ENCODE data around the gene MEPCE. TPM values are rescaled to one million over a fixed set of nuclear protein-coding genes. Genes with fewer than 3 reads are reported as not detected.

The MEPCE gene
- total and polyA plus RNA-seq, 2 experiments from 2014 or later: 15.8 to 23.1 TPM

GRCh38 chr7:100476101-100476780 lies 46.6 kb downstream of the MEPCE start:
- Histone ChIP-seq H3K4me3 (no peak overlapping the region), H2AFZ (no peak overlapping the region), H3K4me2 (peak overlapping the region; percentile 97), H3K4me1 (ENCODE audit: insufficient read depth) (peaks cover 28% of the 10 kb centered on the region), H3K9me2 (replicated peaks; ENCODE audit: insufficient read depth) (no peaks in the 10 kb centered on the region), H3K9me3 (ENCODE audit: low read depth) (no peaks in the 10 kb centered on the region), H4K20me1 (ENCODE audit: insufficient read depth, poor library complexity, severe bottlenecking) (peaks cover 31% of the 10 kb centered on the region), H3K36me3 (replicated peaks; ENCODE audit: insufficient read depth, low read depth) (no peaks in the 10 kb centered on the region), H3K27ac (peak overlapping the region; percentile 73), H3K27me3 (no peaks in the 10 kb centered on the region), H3K79me2 (peaks cover 50% of the 10 kb centered on the region)
- no peak for TF ChIP-seq CTCF (IDR thresholded peaks at IDR 0.05; ENCODE audit: poor library complexity)
- TF ChIP-seq EZH2phosphoT487 (IDR thresholded peaks at IDR 0.05; ENCODE audit: low read depth, severe bottlenecking, unreplicated experiment): no peak
- no peak for TF ChIP-seq EZH2 (IDR thresholded peaks at IDR 0.05; ENCODE audit: borderline replicate concordance)
- no peak for DNase-seq (ENCODE audit: low spot score)
- 61% methylated on average over 4 of the region's 6 CpGs for WGBS (ENCODE audit: low lambda C conversion rate, missing lambda C conversion rate)

GRCh38 chr7:100476903-100477870 lies 47.6 kb downstream of the MEPCE start:
- TF ChIP-seq CTCF (IDR thresholded peaks at IDR 0.05; ENCODE audit: poor library complexity) (peak; percentile 37), EZH2phosphoT487 (IDR thresholded peaks at IDR 0.05; ENCODE audit: low read depth, severe bottlenecking, unreplicated experiment) (no peak)
- Histone ChIP-seq H3K9me3 (ENCODE audit: low read depth) (no peaks in the 10 kb centered on the region), H3K9me2 (replicated peaks; ENCODE audit: insufficient read depth) (no peaks in the 10 kb centered on the region), H4K20me1 (ENCODE audit: insufficient read depth, poor library complexity, severe bottlenecking) (peaks cover 31% of the 10 kb centered on the region), H3K79me2 (peaks cover 50% of the 10 kb centered on the region), H2AFZ (no peak overlapping the region), H3K27me3 (no peaks in the 10 kb centered on the region), H3K36me3 (replicated peaks; ENCODE audit: insufficient read depth, low read depth) (no peaks in the 10 kb centered on the region), H3K4me3 (peak overlapping the region; percentile 76), H3K4me1 (ENCODE audit: insufficient read depth) (peaks cover 28% of the 10 kb centered on the region), H3K4me2 (peak overlapping the region; percentile 97), H3K27ac (peak overlapping the region; percentile 89)
- WGBS (ENCODE audit: low lambda C conversion rate, missing lambda C conversion rate): 44% methylated on average over 19 of the region's 30 CpGs
- DNase-seq (ENCODE audit: low spot score): no peak

- Histone ChIP-seq H3K9me3 (ENCODE audit: low read depth) (no peaks in the 10 kb centered on the region), H3K27me3 (no peaks in the 10 kb centered on the region), H3K9me2 (replicated peaks; ENCODE audit: insufficient read depth) (no peaks in the 10 kb centered on the region), H3K27ac (peak overlapping the region; percentile 89), H2AFZ (no peak overlapping the region), H3K79me2 (peaks cover 50% of the 10 kb centered on the region), H3K4me1 (ENCODE audit: insufficient read depth) (peaks cover 28% of the 10 kb centered on the region), H3K36me3 (replicated peaks; ENCODE audit: insufficient read depth, low read depth) (no peaks in the 10 kb centered on the region), H3K4me2 (peak overlapping the region; percentile 97), H3K4me3 (peak overlapping the region; percentile 76), H4K20me1 (ENCODE audit: insufficient read depth, poor library complexity, severe bottlenecking) (peaks cover 31% of the 10 kb centered on the region)
- WGBS (ENCODE audit: low lambda C conversion rate, missing lambda C conversion rate): 9% methylated on average over 9 of the region's 16 CpGs
- TF ChIP-seq CTCF (IDR thresholded peaks at IDR 0.05; ENCODE audit: poor library complexity) (no peak), EZH2phosphoT487 (IDR thresholded peaks at IDR 0.05; ENCODE audit: low read depth, severe bottlenecking, unreplicated experiment) (no peak), EZH2 (IDR thresholded peaks at IDR 0.05; ENCODE audit: borderline replicate concordance) (no peak)
- DNase-seq (ENCODE audit: low spot score): no peak
These were observed 48.2 kb downstream of the MEPCE start for GRCh38 chr7:100477871-100478267.

Measured in hepatocyte (in vitro differentiated cells).